OCI-LY1 (cell line): ENCODE results near the gene SDCBP2.

Source experiments
- H2AFZ ChIP-seq: fragments of 200-600 bp; sonication (generic), shearing (Covaris generic); 2 replicates; pipeline ENCODE4 v1.6.0; 2014; ENCODE audit warnings: antibody characterized with exemption, mild to moderate bottlenecking, low read length
- H3F3A ChIP-seq: fragments of 200-600 bp; sonication (generic), shearing (Covaris generic); 2 replicates; pipeline ENCODE4 v1.6.0; 2014; ENCODE audit warnings: mild to moderate bottlenecking, antibody characterized with exemption, low read length, moderate library complexity; ENCODE audit not compliant: insufficient read depth
- H3K27ac ChIP-seq: fragments of 200-600 bp; sonication (generic); 2 replicates; pipeline ENCODE4 v1.5.1; 2014; ENCODE audit warnings: low read length, mixed run types, mild to moderate bottlenecking, low read depth; ENCODE audit not compliant: poor library complexity, severe bottlenecking
- H3K27me3 ChIP-seq: fragments of 200-600 bp; sonication (generic); 2 replicates; pipeline ENCODE4 v1.6.0; 2014; ENCODE audit warnings: antibody characterized with exemption, mild to moderate bottlenecking, low read length, moderate library complexity; ENCODE audit not compliant: insufficient read depth
- H3K36me3 ChIP-seq: fragments of 200-600 bp; sonication (generic); 2 replicates; pipeline ENCODE4 v1.6.1; 2014; ENCODE audit warnings: mild to moderate bottlenecking, antibody characterized with exemption, low read length, moderate library complexity, mixed read lengths; ENCODE audit not compliant: insufficient read depth
- H3K4me1 ChIP-seq: fragments of 200-600 bp; sonication (generic); 2 replicates; pipeline ENCODE4 v1.5.1; 2014; ENCODE audit warnings: mild to moderate bottlenecking, low read length, moderate library complexity; ENCODE audit not compliant: insufficient read depth, severe bottlenecking
- H3K4me2 ChIP-seq: fragments of 200-600 bp; sonication (generic), shearing (Covaris generic); 2 replicates; pipeline ENCODE4 v1.6.1; 2014; ENCODE audit warnings: low read length
- H3K4me3 ChIP-seq: fragments of 200-600 bp; sonication (generic); 2 replicates; pipeline ENCODE4 v1.5.1; 2014; ENCODE audit warnings: low read length, low read depth, mild to moderate bottlenecking, mixed read lengths; ENCODE audit not compliant: poor library complexity, severe bottlenecking
- H3K79me2 ChIP-seq: fragments of 200-600 bp; shearing (Covaris generic); 2 replicates; pipeline ENCODE4 v1.6.1; 2016; ENCODE audit warnings: mixed run types, low read length, mixed read lengths; ENCODE audit not compliant: insufficient read depth
- H3K9ac ChIP-seq: fragments of 200-600 bp; sonication (generic), shearing (Covaris generic); 2 replicates; pipeline ENCODE4 v1.6.1; 2014; ENCODE audit warnings: mild to moderate bottlenecking, low read length, mixed read lengths
- H3K9me2 ChIP-seq: fragments of 200-600 bp; sonication (generic), shearing (Covaris generic); 2 replicates; pipeline ENCODE4 v1.6.1; 2014; ENCODE audit warnings: low read depth, mild to moderate bottlenecking, low read length, mixed read lengths
- H3K9me3 ChIP-seq: fragments of 200-600 bp; shearing (Covaris generic); 2 replicates; pipeline ENCODE4 v1.6.1; 2014; ENCODE audit warnings: low read length, mixed read lengths
- H4K20me1 ChIP-seq: fragments of 200-600 bp; sonication (generic), shearing (Covaris generic); 2 replicates; pipeline ENCODE4 v1.6.0; 2016; ENCODE audit warnings: mild to moderate bottlenecking, low read length; ENCODE audit not compliant: insufficient read depth
- CTCF ChIP-seq: fragments of 200-600 bp; sonication (generic), shearing (Covaris generic); IDR thresholded peaks from 2 replicates; pipeline ENCODE4 v1.5.1; 2017; ENCODE audit warnings: mild to moderate bottlenecking, antibody characterized with exemption, low read length, moderate library complexity, mixed read lengths
- EZH2 ChIP-seq: fragments of 200-600 bp; sonication (generic), shearing (Covaris generic); IDR thresholded peaks from 2 replicates; pipeline ENCODE4 v1.8.0; 2017; ENCODE audit warnings: borderline replicate concordance, mixed run types, mild to moderate bottlenecking, antibody characterized with exemption, low read length, moderate library complexity, mixed read lengths

Gene SDCBP2

GRCh38 chr20:1338801-1339200, 9.9 kb upstream of the SDCBP2 start:
- no peaks in the 10 kb centered on the region for H3K9me2 ChIP-seq
- H3K9me3 ChIP-seq = no peaks in the 10 kb centered on the region
- H3K4me2 ChIP-seq = no peak overlapping the region
- H3K4me3 ChIP-seq = no peak overlapping the region
- no peaks in the 10 kb centered on the region for H4K20me1 ChIP-seq
- no peak overlapping the region for H3K27ac ChIP-seq
- peaks cover 13% of the 10 kb centered on the region for H3K36me3 ChIP-seq
- no peaks in the 10 kb centered on the region for H3K27me3 ChIP-seq
- no peak overlapping the region for H2AFZ ChIP-seq
- peaks cover 13% of the 10 kb centered on the region for H3K4me1 ChIP-seq
- no peaks in the 10 kb centered on the region for H3F3A ChIP-seq
- no peaks in the 10 kb centered on the region for H3K79me2 ChIP-seq
- H3K9ac ChIP-seq = no peak overlapping the region
- no peak for TF ChIP-seq CTCF
- TF ChIP-seq EZH2 = no peak

GRCh38 chr20:1338096-1338495, 9.2 kb upstream of the SDCBP2 start:
- no peaks in the 10 kb centered on the region for H4K20me1 ChIP-seq

GRCh38 chr20:1337441-1337840, 8.5 kb upstream of the SDCBP2 start:
- Histone ChIP-seq H3K79me2 (no peaks in the 10 kb centered on the region), H3K4me3 (no peak overlapping the region), H3K9me2 (no peaks in the 10 kb centered on the region), H3K4me2 (no peak overlapping the region), H3K9me3 (no peaks in the 10 kb centered on the region), H3K9ac (no peak overlapping the region), H3K36me3 (peaks cover 26% of the 10 kb centered on the region), H3K27ac (no peak overlapping the region), H4K20me1 (no peaks in the 10 kb centered on the region), H2AFZ (no peak overlapping the region), H3F3A (no peaks in the 10 kb centered on the region), H3K27me3 (no peaks in the 10 kb centered on the region), H3K4me1 (peaks cover 13% of the 10 kb centered on the region)
- TF ChIP-seq EZH2 = no peak
- no peak for TF ChIP-seq CTCF

More at GRCh38 chr20:1338096-1338495, 9.2 kb upstream of the SDCBP2 start:
- Histone ChIP-seq H3K4me1 (peaks cover 13% of the 10 kb centered on the region), H3F3A (no peaks in the 10 kb centered on the region), H3K36me3 (peaks cover 20% of the 10 kb centered on the region), H3K4me2 (no peak overlapping the region), H3K9ac (no peak overlapping the region), H2AFZ (no peak overlapping the region), H3K4me3 (no peak overlapping the region), H3K79me2 (no peaks in the 10 kb centered on the region), H3K9me2 (no peaks in the 10 kb centered on the region), H3K27ac (no peak overlapping the region), H3K27me3 (no peaks in the 10 kb centered on the region), H3K9me3 (no peaks in the 10 kb centered on the region)
- TF ChIP-seq EZH2 = no peak
- no peak for TF ChIP-seq CTCF
